Measurements from ENCODE around the gene LOXL1. TPM values are rescaled to one million over a fixed set of nuclear protein-coding genes. Genes with fewer than 3 reads are reported as not detected.

LOXL1 gene
- total RNA-seq, 1 donor from 2014 or later, result 163 TPM

- no peak overlapping the region for H3K27ac Mint-ChIP-seq (ENCODE audit: unreplicated experiment)
- peaks cover 17% of the 10 kb centered on the region for H3K27me3 Mint-ChIP-seq (ENCODE audit: unreplicated experiment)
- peaks cover 10% of the 10 kb centered on the region for H3K9me3 Mint-ChIP-seq (ENCODE audit: unreplicated experiment)
- no peaks in the 10 kb centered on the region for H3K4me1 Mint-ChIP-seq (ENCODE audit: low read depth, unreplicated experiment)
- H3K4me3 Mint-ChIP-seq (ENCODE audit: unreplicated experiment), result no peak overlapping the region
- no peak for DNase-seq
- no peak for TF ChIP-seq CTCF (IDR thresholded peaks at IDR 0.05; ENCODE audit: partially characterized antibody, unreplicated experiment)
- H3K36me3 Mint-ChIP-seq (ENCODE audit: unreplicated experiment), result peaks cover 10% of the 10 kb centered on the region
Observed at GRCh38 chr15:73888224-73889041, 37.8 kb upstream of the LOXL1 start.

GRCh38 chr15:73889053-73889761 is 37.1 kb upstream of the LOXL1 start:
- DNase-seq, result no peak
- Mint-ChIP-seq H3K4me3 (ENCODE audit: unreplicated experiment) (no peak overlapping the region), H3K27me3 (ENCODE audit: unreplicated experiment) (peaks cover 17% of the 10 kb centered on the region), H3K27ac (ENCODE audit: unreplicated experiment) (peak overlapping the region; percentile 53), H3K4me1 (ENCODE audit: low read depth, unreplicated experiment) (no peaks in the 10 kb centered on the region), H3K36me3 (ENCODE audit: unreplicated experiment) (peaks cover 11% of the 10 kb centered on the region), H3K9me3 (ENCODE audit: unreplicated experiment) (peaks cover 8% of the 10 kb centered on the region)
- TF ChIP-seq CTCF (IDR thresholded peaks at IDR 0.05; ENCODE audit: partially characterized antibody, unreplicated experiment), result no peak

- Mint-ChIP-seq H3K36me3 (ENCODE audit: unreplicated experiment) (peaks cover 11% of the 10 kb centered on the region), H3K4me3 (ENCODE audit: unreplicated experiment) (no peak overlapping the region), H3K27me3 (ENCODE audit: unreplicated experiment) (peaks cover 17% of the 10 kb centered on the region), H3K4me1 (ENCODE audit: low read depth, unreplicated experiment) (peaks cover 2% of the 10 kb centered on the region), H3K27ac (ENCODE audit: unreplicated experiment) (no peak overlapping the region), H3K9me3 (ENCODE audit: unreplicated experiment) (peaks cover 8% of the 10 kb centered on the region)
- no peak for DNase-seq
- no peak for TF ChIP-seq CTCF (IDR thresholded peaks at IDR 0.05; ENCODE audit: partially characterized antibody, unreplicated experiment)
Observed at GRCh38 chr15:73889762-73890124, 36.5 kb upstream of the LOXL1 start.

GRCh38 chr15:73891328-73892315 is 34.6 kb upstream of the LOXL1 start:
- Mint-ChIP-seq H3K27ac (ENCODE audit: unreplicated experiment) (no peak overlapping the region), H3K4me3 (ENCODE audit: unreplicated experiment) (no peak overlapping the region), H3K9me3 (ENCODE audit: unreplicated experiment) (peaks cover 8% of the 10 kb centered on the region), H3K27me3 (ENCODE audit: unreplicated experiment) (peaks cover 17% of the 10 kb centered on the region), H3K36me3 (ENCODE audit: unreplicated experiment) (peaks cover 11% of the 10 kb centered on the region), H3K4me1 (ENCODE audit: low read depth, unreplicated experiment) (peaks cover 2% of the 10 kb centered on the region)
- DNase-seq, result no peak
- no peak for TF ChIP-seq CTCF (IDR thresholded peaks at IDR 0.05; ENCODE audit: partially characterized antibody, unreplicated experiment)
